Stimulated activated CD8-positive, alpha-beta memory T cell treated with anti-CD3 and anti-CD28 coated beads, Interleukin-4, amount 100 ng/mL, for 4 hours (primary cell): ENCODE results near the gene SFRP4.

Experiments used
- DNase-seq, 2 donors: peaks; one replicate each; pipeline ENCODE4 v3.0.0-alpha.2; 2020; ENCODE audit warnings: low read depth in 2 of 2, low spot score in 1 of 2

The SFRP4 gene

GRCh38 chr7:37925620-37926019 is 9.0 kb upstream of the SFRP4 start:
- DNase-seq = no peak

GRCh38 chr7:37924491-37925041 is 7.9 kb upstream of the SFRP4 start:
- no peak for DNase-seq

GRCh38 chr7:37923996-37924395 is 7.4 kb upstream of the SFRP4 start:
- DNase-seq = no peak

GRCh38 chr7:37921876-37922275 is 5.3 kb upstream of the SFRP4 start:
- DNase-seq = no peak

GRCh38 chr7:37920849-37921805 is 4.5 kb upstream of the SFRP4 start:
- no peak for DNase-seq

GRCh38 chr7:37920305-37920848 is 3.8 kb upstream of the SFRP4 start, which contains the start of gene EPDR1:
EPDR1 (plus strand) TSS chr7:37920640; CDS start chr7:37920940, 300 bp downstream.
- no peak for DNase-seq

- DNase-seq = no peak
Measured at GRCh38 chr7:37918526-37918925, 1.9 kb upstream of the SFRP4 start.

- DNase-seq = no peak
Measured at GRCh38 chr7:37916017-37916672, 472 bp downstream of the SFRP4 start.

- no peak for DNase-seq
Measured at GRCh38 chr7:37915438-37915837, 1.2 kb downstream of the SFRP4 start.

GRCh38 chr7:37912756-37913155 is 3.9 kb downstream of the SFRP4 start:
- no peak for DNase-seq

- DNase-seq = no peak
Measured at GRCh38 chr7:37908221-37908788, 8.3 kb downstream of the SFRP4 start.

GRCh38 chr7:37901890-37902524 is 14.6 kb downstream of the SFRP4 start:
- DNase-seq = no peak

- no peak for DNase-seq
Measured at GRCh38 chr7:37901236-37901827, 15.3 kb downstream of the SFRP4 start.

GRCh38 chr7:37899712-37900247 is 16.8 kb downstream of the SFRP4 start:
- no peak for DNase-seq

GRCh38 chr7:37894671-37895070 is 21.9 kb downstream of the SFRP4 start:
- DNase-seq = no peak

GRCh38 chr7:37893359-37893758 is 23.3 kb downstream of the SFRP4 start:
- no peak for DNase-seq

GRCh38 chr7:37882086-37882485 is 34.5 kb downstream of the SFRP4 start:
- DNase-seq = no peak
